Mesenchymal stem cell (in vitro differentiated cells and primary cell): ENCODE measurements around the gene PBX1.
A peak's percentile ranks its signal among the peaks of the same experiment; 100 is the strongest.

Experiments used
- DNase-seq: peaks from one replicate; pipeline ENCODE4 v3.0.0-alpha.2; 2013
- H2AFZ ChIP-seq: one replicate; pipeline ENCODE4 v1.6.1; 2013; ENCODE audit warnings: low read depth, mild to moderate bottlenecking, control low read depth, inconsistent platforms, low read length, moderate library complexity
- H2AK5ac ChIP-seq: 2 replicates; pipeline ENCODE4 v1.6.1; 2013; ENCODE audit warnings: low read length, moderate library complexity, mild to moderate bottlenecking, inconsistent platforms; ENCODE audit not compliant: severe bottlenecking
- H2BK120ac ChIP-seq: one replicate; pipeline ENCODE4 v1.6.1; 2013; ENCODE audit warnings: low read depth, mild to moderate bottlenecking, inconsistent platforms, low read length, moderate library complexity
- H2BK12ac ChIP-seq, 2 experiments: one replicate each; pipeline ENCODE4 v1.6.1; 2013; ENCODE audit warnings: inconsistent platforms in 2 of 2, low read length in 2 of 2, mild to moderate bottlenecking in 2 of 2, moderate library complexity in 2 of 2, control low read depth in 1 of 2
- H2BK15ac ChIP-seq: one replicate; pipeline ENCODE4 v1.6.1; 2013; ENCODE audit warnings: mild to moderate bottlenecking, low read depth, inconsistent platforms; ENCODE audit not compliant: poor library complexity, severe bottlenecking
- H2BK5ac ChIP-seq: 2 replicates; pipeline ENCODE4 v1.6.1; 2013; ENCODE audit warnings: low read depth, mild to moderate bottlenecking, low read length, control low read depth, inconsistent platforms; ENCODE audit not compliant: poor library complexity, severe bottlenecking
- H3K14ac ChIP-seq, 2 experiments: one replicate each; pipeline ENCODE4 v1.6.1; 2013; ENCODE audit warnings: inconsistent platforms in 2 of 2, low read length in 2 of 2, control low read depth in 1 of 2, mild to moderate bottlenecking in 1 of 2, moderate library complexity in 1 of 2
- H3K18ac ChIP-seq, 2 experiments: one replicate each; pipeline ENCODE4 v1.6.1; 2013; ENCODE audit warnings: inconsistent platforms in 2 of 2, low read length in 2 of 2, control low read depth in 1 of 2, low read depth in 1 of 2, mild to moderate bottlenecking in 1 of 2
- H3K23ac ChIP-seq, 2 experiments: one replicate each; pipeline ENCODE4 v1.6.1; 2013; ENCODE audit warnings: inconsistent platforms in 2 of 2, low read length in 2 of 2, mild to moderate bottlenecking in 2 of 2, moderate library complexity in 2 of 2, control low read depth in 1 of 2
- H3K27ac ChIP-seq: 2 replicates; pipeline ENCODE4 v1.5.1; 2013; ENCODE audit warnings: mild to moderate bottlenecking, moderate library complexity, low read length, control low read depth, inconsistent platforms; ENCODE audit not compliant: poor library complexity, severe bottlenecking
- H3K27me3 ChIP-seq, 2 experiments: 2 replicates each; pipeline versions ENCODE4 v1.6.1 to v1.7.0; 2013; ENCODE audit warnings: low read length in 2 of 2, mild to moderate bottlenecking in 2 of 2, moderate library complexity in 2 of 2, control low read depth in 1 of 2, inconsistent platforms in 1 of 2; ENCODE audit not compliant: control insufficient read depth in 1 of 2, insufficient read depth in 1 of 2
- H3K36me3 ChIP-seq, 2 experiments: 2 replicates each; pipeline versions ENCODE4 v1.6.1 to v1.7.0; 2013; ENCODE audit warnings: low read length in 2 of 2, control low read depth in 1 of 2, inconsistent platforms in 1 of 2, low read depth in 1 of 2, mild to moderate bottlenecking in 1 of 2; ENCODE audit not compliant: insufficient read depth in 2 of 2, control insufficient read depth in 1 of 2
- H3K4ac ChIP-seq, 2 experiments: one replicate each; pipeline ENCODE4 v1.6.1; 2013; ENCODE audit warnings: inconsistent platforms in 2 of 2, low read length in 2 of 2, mild to moderate bottlenecking in 2 of 2, moderate library complexity in 2 of 2, control low read depth in 1 of 2, low read depth in 1 of 2
- H3K4me1 ChIP-seq: 2 replicates; pipeline ENCODE4 v1.6.1; 2013; ENCODE audit warnings: low read depth, low read length, control low read depth; ENCODE audit not compliant: control insufficient read depth, insufficient read depth
- H3K4me2 ChIP-seq: 2 replicates; pipeline ENCODE4 v1.6.1; 2013; ENCODE audit warnings: low read length, mild to moderate bottlenecking, inconsistent platforms; ENCODE audit not compliant: poor library complexity, severe bottlenecking
- H3K4me3 ChIP-seq, 2 experiments: 2 replicates each; pipeline versions ENCODE4 v1.5.1 to v1.7.0; 2013; ENCODE audit warnings: low read length in 2 of 2, mild to moderate bottlenecking in 2 of 2, control low read depth in 1 of 2, low read depth in 1 of 2; ENCODE audit not compliant: insufficient read depth in 1 of 2
- H3K79me1 ChIP-seq: replicated peaks from 2 replicates; pipeline ENCODE4 v1.6.1; 2013; ENCODE audit warnings: mild to moderate bottlenecking, control low read depth, low read length, inconsistent platforms; ENCODE audit not compliant: poor library complexity, severe bottlenecking
- H3K9ac ChIP-seq: 2 replicates; pipeline ENCODE4 v1.7.0; 2013; ENCODE audit warnings: mild to moderate bottlenecking, low read length, moderate library complexity
- H3K9me3 ChIP-seq: 2 replicates; pipeline ENCODE4 v1.7.0; 2013; ENCODE audit warnings: mild to moderate bottlenecking, low read length; ENCODE audit not compliant: control insufficient read depth
- H4K8ac ChIP-seq: one replicate; pipeline ENCODE4 v1.6.1; 2013; ENCODE audit warnings: inconsistent platforms, mild to moderate bottlenecking, low read length, moderate library complexity
- H4K91ac ChIP-seq: one replicate; pipeline ENCODE4 v1.6.1; 2013; ENCODE audit warnings: mild to moderate bottlenecking, low read length, inconsistent platforms
- WGBS: methylation state at CpG from one replicate; pipeline ENCODE4 v1.1.7; 2013; ENCODE audit warnings: mixed read lengths; 5-methylcytosine and 5-hydroxymethylcytosine counted together

PBX1 gene

GRCh38 chr1:164683235-164683634, 124.3 kb downstream of the PBX1 start:
- Histone ChIP-seq H2BK15ac (no peak overlapping the region), H3K4me3 (no peak overlapping the region), H2AFZ (no peak overlapping the region), H2BK5ac (no peak overlapping the region), H3K36me3 (peaks cover 0 to 40% of the 10 kb centered on the region in 2 experiments), H3K23ac (no peak overlapping the region), H3K9ac (no peak overlapping the region), H3K9me3 (no peaks in the 10 kb centered on the region), H4K8ac (no peak overlapping the region), H3K27ac (no peak overlapping the region), H2BK12ac (no peak overlapping the region), H3K27me3 (no peaks in the 10 kb centered on the region), H3K4me1 (no peaks in the 10 kb centered on the region), H3K4me2 (no peak overlapping the region), H3K4ac (no peak overlapping the region), H3K14ac (no peak overlapping the region), H2BK120ac (no peak overlapping the region), H3K79me1 (no peaks in the 10 kb centered on the region), H4K91ac (no peak overlapping the region), H3K18ac (no peak overlapping the region), H2AK5ac (no peak overlapping the region)
- DNase-seq = no peak
- 88% methylated on average over 3 of the region's 3 CpGs for WGBS

- H3K4ac ChIP-seq = no peak overlapping the region
- no peak overlapping the region for H3K14ac ChIP-seq
- 63% methylated on average over 2 of the region's 3 CpGs for WGBS
- no peak overlapping the region for H3K9ac ChIP-seq
- no peak overlapping the region for H3K4me3 ChIP-seq
- H2AK5ac ChIP-seq = no peak overlapping the region
- H3K4me1 ChIP-seq = no peaks in the 10 kb centered on the region
- no peaks in the 10 kb centered on the region for H3K27me3 ChIP-seq
- no peak overlapping the region for H4K8ac ChIP-seq
- H3K27ac ChIP-seq = no peak overlapping the region
- no peak overlapping the region for H2AFZ ChIP-seq
- no peak overlapping the region for H2BK12ac ChIP-seq
- no peaks in the 10 kb centered on the region for H3K9me3 ChIP-seq
- H3K18ac ChIP-seq = no peak overlapping the region
- peak; percentile 36 for DNase-seq
- no peaks in the 10 kb centered on the region for H3K79me1 ChIP-seq
- H2BK5ac ChIP-seq = no peak overlapping the region
- H3K36me3 ChIP-seq = peaks cover 0 to 22% of the 10 kb centered on the region in 2 experiments
- no peak overlapping the region for H2BK120ac ChIP-seq
- no peak overlapping the region for H4K91ac ChIP-seq
- no peak overlapping the region for H3K4me2 ChIP-seq
- H2BK15ac ChIP-seq = no peak overlapping the region
- no peak overlapping the region for H3K23ac ChIP-seq
Measured at GRCh38 chr1:164685266-164686035, 126.5 kb downstream of the PBX1 start.

GRCh38 chr1:164687777-164688176, 128.8 kb downstream of the PBX1 start:
- Histone ChIP-seq H3K36me3 (peaks cover 0 to 12% of the 10 kb centered on the region in 2 experiments), H3K27ac (no peak overlapping the region), H3K9me3 (no peaks in the 10 kb centered on the region), H3K23ac (no peak overlapping the region), H3K79me1 (no peaks in the 10 kb centered on the region), H2BK5ac (no peak overlapping the region), H3K4me1 (no peaks in the 10 kb centered on the region), H3K4me3 (no peak overlapping the region), H4K91ac (no peak overlapping the region), H3K14ac (no peak overlapping the region), H3K9ac (no peak overlapping the region), H3K18ac (no peak overlapping the region), H2AK5ac (no peak overlapping the region), H3K4me2 (no peak overlapping the region), H2BK12ac (no peak overlapping the region), H2BK15ac (no peak overlapping the region), H3K27me3 (no peaks in the 10 kb centered on the region), H4K8ac (no peak overlapping the region), H2AFZ (no peak overlapping the region), H3K4ac (no peak overlapping the region), H2BK120ac (no peak overlapping the region)
- DNase-seq = no peak
- WGBS = 97% methylated on average over 4 of the region's 4 CpGs

- H2AK5ac ChIP-seq = no peak overlapping the region
Measured at GRCh38 chr1:164688791-164689190, 129.8 kb downstream of the PBX1 start.

More at GRCh38 chr1:164688791-164689190, 129.8 kb downstream of the PBX1 start:
- no peaks in the 10 kb centered on the region for H3K79me1 ChIP-seq
- H4K8ac ChIP-seq = no peak overlapping the region
- H4K91ac ChIP-seq = no peak overlapping the region
- H3K18ac ChIP-seq = no peak overlapping the region
- H3K14ac ChIP-seq = no peak overlapping the region
- H3K9me3 ChIP-seq = no peaks in the 10 kb centered on the region
- no peak overlapping the region for H2BK15ac ChIP-seq
- no peak overlapping the region for H3K4me2 ChIP-seq
- H2AFZ ChIP-seq = no peak overlapping the region
- H2BK5ac ChIP-seq = no peak overlapping the region
- H2BK120ac ChIP-seq = no peak overlapping the region
- WGBS = 63% methylated on average over 7 of the region's 11 CpGs
- H2BK12ac ChIP-seq = no peak overlapping the region
- no peaks in the 10 kb centered on the region for H3K27me3 ChIP-seq
- no peak for DNase-seq
- H3K9ac ChIP-seq = no peak overlapping the region
- no peak overlapping the region for H3K23ac ChIP-seq
- no peak overlapping the region for H3K27ac ChIP-seq
- peaks cover 0 to 8% of the 10 kb centered on the region in 2 experiments for H3K36me3 ChIP-seq
- no peak overlapping the region for H3K4me3 ChIP-seq
- no peaks in the 10 kb centered on the region for H3K4me1 ChIP-seq
- H3K4ac ChIP-seq = no peak overlapping the region
